DMS53 (cell line): ENCODE data around the gene NR3C1.

Experiments used
- DNase-seq: peaks from one replicate; lab custom pipeline; 2025; lab: John Stamatoyannopoulos, UW

The NR3C1 gene

GRCh38 chr5:143425835-143426234 lies 22.3 kb upstream of the NR3C1 start:
- no peak for DNase-seq

GRCh38 chr5:143418140-143418866 lies 14.8 kb upstream of the NR3C1 start:
- peak; percentile 67 for DNase-seq

GRCh38 chr5:143417503-143418139 lies 14.1 kb upstream of the NR3C1 start:
- no peak for DNase-seq

- peak; percentile 42 for DNase-seq
Observed at GRCh38 chr5:143416411-143416810, 12.9 kb upstream of the NR3C1 start.

GRCh38 chr5:143413958-143414669 lies 10.6 kb upstream of the NR3C1 start:
- DNase-seq = no peak

GRCh38 chr5:143412661-143413342 lies 9.3 kb upstream of the NR3C1 start:
- DNase-seq = no peak

GRCh38 chr5:143409926-143410325 lies 6.4 kb upstream of the NR3C1 start:
- DNase-seq = no peak

- DNase-seq = no peak
Observed at GRCh38 chr5:143406408-143406807, 2.9 kb upstream of the NR3C1 start.

- DNase-seq = no peak
Observed at GRCh38 chr5:143405849-143406098, 2.3 kb upstream of the NR3C1 start.

- peak; percentile 93 for DNase-seq
Observed at GRCh38 chr5:143405063-143405848, 1.8 kb upstream of the NR3C1 start.

GRCh38 chr5:143404416-143405062 lies 1.1 kb upstream of the NR3C1 start:
- peak; percentile 89 for DNase-seq

GRCh38 chr5:143403334-143403592 lies 223 bp downstream of the NR3C1 start:
- DNase-seq = no peak

GRCh38 chr5:143402553-143403333 lies 743 bp downstream of the NR3C1 start:
- DNase-seq = peak; percentile 87

- no peak for DNase-seq
Observed at GRCh38 chr5:143402017-143402552, 1.4 kb downstream of the NR3C1 start.

- DNase-seq = no peak
Observed at GRCh38 chr5:143401227-143402016, 2.1 kb downstream of the NR3C1 start.

GRCh38 chr5:143400541-143401226 lies 2.8 kb downstream of the NR3C1 start:
- DNase-seq = no peak

- DNase-seq = no peak
Observed at GRCh38 chr5:143399616-143400540, 3.6 kb downstream of the NR3C1 start.
